SH-SY5Y (cell line): ENCODE measurements around the gene BIRC7.

Source experiments
- GATA2 ChIP-seq: IDR thresholded peaks from 2 replicates; pipeline ENCODE4 v1.6.1; 2011; ENCODE audit warnings: mild to moderate bottlenecking, low read depth, low read length
- GATA3 ChIP-seq: IDR thresholded peaks from 2 replicates; pipeline ENCODE4 v1.6.1; 2011; ENCODE audit warnings: low read depth, mild to moderate bottlenecking, low read length, moderate library complexity

DNA sequence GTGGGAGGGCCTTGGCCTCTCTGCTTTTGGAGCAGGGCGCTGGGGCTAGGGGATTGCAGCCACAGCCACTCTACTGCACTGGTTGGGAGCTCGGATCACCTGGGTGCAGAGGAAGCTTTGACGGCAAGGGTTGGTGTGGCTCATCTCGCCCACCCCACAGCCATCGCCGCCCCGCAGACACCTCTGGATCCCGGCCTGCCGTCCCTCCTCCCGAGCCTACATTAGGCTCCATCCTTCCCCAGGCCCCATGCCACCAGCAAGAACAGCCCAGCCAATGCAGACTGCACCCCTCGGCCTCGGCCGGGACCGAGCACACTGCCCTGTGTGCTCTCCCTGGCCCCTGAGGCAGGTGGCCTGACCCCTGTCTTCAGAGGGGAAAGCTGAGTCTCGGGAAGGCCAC lies 24.8 kb downstream of the BIRC7 start:
- TF ChIP-seq GATA2, result no peak
- TF ChIP-seq GATA3, result no peak
